ENCODE data around the gene ID2. TPM values are rescaled to one million over a fixed set of nuclear protein-coding genes. Genes with fewer than 3 reads are reported as not detected.

The ID2 gene
- total RNA-seq, 1 donor from 2014 or later = 62.3 TPM

DNA sequence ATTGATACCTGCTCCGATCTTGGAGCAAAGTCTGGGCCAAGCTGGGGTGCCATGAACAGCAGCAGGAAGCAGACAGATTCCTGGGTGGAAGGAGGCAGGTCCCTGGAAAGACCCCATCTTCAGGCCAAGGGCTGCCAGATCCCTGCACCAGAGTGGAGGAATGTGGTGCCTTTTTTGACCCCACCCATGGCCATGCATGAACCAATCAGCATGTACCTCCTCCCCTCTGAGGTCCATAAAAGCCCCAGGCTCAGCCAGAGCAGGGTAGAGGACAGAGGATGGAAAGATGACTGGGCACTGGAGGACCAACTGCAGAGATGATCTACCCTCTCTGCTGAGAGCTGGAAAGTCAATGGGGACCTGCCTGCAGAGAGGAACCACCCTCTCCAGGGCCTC is 34.4 kb upstream of the ID2 start:
- no peak for DNase-seq (ENCODE audit: low spot score)

DNA sequence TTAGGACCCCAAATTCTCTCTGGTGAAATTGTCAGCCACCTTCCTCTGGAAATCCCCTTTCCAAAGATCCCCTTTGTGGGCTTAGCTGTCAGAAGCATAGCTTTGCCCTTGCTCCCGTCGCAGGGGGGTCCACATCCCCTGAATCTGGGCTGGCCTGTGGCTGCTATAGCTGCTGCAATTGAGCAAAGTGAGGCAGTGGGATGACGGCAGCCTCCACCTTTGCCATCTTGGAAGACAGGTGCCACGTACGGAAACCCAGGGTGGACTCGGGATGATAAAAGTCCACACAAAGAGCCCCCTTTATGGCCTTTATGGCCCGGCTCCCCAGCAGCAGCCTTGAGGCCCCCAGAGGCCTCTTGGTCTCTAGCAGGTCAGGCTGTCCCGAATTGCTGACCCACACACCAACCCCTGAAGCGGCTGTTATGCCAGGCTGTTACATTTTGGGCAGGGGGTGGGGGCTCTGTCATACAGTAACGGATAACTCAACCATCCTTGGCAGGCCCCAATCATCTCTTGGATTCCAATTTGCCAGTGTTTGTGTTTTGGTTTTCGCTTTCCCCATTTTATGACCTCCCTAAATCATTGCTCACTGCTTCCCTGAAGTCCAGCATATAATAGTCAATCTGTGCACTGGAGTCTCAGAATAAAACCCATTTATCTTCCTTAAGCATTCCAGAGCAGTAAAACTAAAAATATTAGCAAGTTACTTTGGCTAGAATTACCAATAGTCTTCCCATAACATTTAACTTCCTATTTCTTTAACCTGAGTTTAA is 33.2 kb upstream of the ID2 start:
- DNase-seq (ENCODE audit: low spot score) = no peak

DNA sequence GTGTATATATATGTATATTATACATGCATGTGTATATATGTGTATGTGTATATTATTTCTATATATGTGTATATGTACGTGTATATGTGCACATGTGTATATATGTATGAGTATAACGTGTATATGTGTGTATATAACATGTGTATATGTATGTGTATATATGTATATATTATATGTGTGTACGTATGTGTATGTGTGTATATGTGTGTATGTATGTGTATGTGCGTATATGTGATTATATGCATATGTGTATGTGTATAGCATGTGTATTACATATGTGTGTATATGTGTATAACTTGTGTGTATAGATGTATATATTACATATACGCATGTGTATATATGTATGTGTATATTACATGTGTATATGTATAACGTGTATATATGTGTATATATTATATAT is 32.1 kb upstream of the ID2 start:
- no peak for DNase-seq (ENCODE audit: low spot score)

DNA sequence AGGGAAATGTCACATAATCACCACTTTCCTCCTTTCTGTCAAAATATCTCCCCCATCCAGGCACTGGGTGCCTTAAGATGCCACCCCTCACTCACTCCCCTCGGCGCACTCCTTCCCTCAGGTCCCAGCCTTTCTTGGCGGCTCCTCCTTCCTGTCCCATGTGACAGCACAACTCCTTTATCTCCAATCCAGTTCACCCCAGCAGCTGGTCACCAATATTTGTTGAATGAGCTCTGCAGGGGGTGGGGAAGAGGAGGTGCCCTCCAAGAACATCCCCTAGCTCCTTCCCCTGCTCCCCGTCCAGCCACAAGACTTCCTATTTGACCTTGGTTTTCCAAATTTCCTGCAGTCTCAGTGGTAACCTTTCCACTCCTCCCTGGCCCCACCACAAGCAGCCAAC is 31.6 kb upstream of the ID2 start:
- DNase-seq (ENCODE audit: low spot score) = no peak

DNA sequence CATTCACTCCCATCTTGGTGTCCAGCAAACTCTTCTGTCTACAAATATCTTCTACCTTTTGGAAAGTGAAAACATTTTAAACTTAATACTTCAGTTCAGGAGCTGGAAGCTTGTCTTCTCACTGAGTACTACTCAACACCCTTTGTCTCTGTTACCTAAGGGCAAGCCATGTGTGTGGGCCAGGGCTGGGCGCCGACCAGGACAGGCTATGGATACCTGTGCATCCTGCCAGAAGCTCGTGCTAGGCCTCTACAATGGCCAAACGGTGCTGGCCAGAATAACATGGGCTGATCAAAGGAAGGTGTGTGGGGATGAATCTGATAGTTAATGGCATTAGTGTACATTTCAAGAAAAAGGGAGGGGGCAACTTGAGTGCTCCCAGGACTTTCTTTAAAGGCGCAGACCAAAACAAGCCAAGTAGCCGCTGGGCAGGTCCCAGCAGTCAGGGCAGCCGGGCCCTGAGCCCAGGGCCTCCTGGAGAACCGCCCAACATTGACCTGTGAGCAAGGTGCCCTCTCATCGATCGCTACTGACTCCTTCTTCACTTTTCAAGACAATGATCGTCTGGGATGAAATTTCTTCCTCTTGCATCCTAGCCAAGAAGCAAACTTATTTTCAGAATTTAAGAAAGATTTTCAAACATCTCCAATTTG is 29.0 kb upstream of the ID2 start:
- DNase-seq (ENCODE audit: low spot score) = no peak

DNA sequence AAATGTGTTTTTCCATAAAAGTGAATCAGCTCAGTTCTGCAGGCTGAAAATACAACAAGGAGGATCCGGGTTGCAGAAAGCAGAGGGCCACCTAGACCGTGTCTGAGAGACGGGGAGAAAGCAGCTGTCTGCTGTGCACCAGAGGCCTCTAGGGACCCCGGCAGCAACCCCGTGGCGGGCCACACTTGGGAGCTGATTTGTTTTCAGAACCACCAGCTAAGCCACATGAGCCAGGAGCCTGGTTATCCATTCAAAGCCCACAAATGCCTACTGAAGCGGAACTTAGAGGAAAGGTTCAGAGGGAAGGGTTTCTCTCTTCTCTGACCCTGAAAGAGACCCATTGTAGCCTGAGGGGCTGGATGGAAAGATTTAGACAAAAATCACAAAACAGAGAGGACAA is 28.4 kb upstream of the ID2 start:
- DNase-seq (ENCODE audit: low spot score) = no peak

DNA sequence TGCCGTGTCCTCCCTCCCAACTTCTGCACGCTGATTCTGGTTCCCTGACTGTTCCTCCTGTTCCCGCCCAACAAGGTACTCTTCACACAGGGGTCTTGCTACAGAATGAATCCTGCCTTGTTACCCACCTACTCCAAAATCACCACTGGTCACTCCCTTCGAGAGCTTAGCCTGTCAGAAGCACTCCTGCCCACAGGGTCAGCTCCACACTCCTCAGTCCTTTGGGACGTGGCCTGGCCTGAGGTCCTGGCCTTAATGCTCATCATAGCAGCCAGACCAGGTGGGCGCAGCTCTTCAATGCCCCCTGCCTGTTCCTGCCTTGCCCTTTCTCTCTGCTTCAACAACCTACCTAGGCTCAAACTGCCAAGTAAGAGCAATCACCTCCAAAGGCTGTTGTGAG is 27.8 kb upstream of the ID2 start:
- DNase-seq (ENCODE audit: low spot score) = no peak

DNA sequence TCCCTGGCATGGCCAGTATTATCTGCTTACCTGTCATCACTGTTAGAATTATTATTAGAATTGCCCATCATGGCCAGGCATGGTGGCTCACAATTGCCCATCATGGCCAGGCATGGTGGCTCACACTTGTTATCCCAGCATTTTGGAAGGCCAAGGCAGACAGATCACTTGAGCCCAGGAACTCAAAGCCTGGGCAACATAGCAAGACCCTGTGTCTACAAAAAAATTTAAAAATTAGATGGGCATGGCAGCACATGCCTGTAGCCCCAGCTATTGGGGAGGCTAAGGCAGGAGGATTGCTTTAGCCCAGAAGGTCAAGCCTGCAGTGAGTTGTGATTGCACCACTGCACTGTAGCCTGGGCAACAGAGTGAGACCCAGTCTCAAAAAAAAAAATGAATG is 27.4 kb upstream of the ID2 start:
- no peak for DNase-seq (ENCODE audit: low spot score)

DNA sequence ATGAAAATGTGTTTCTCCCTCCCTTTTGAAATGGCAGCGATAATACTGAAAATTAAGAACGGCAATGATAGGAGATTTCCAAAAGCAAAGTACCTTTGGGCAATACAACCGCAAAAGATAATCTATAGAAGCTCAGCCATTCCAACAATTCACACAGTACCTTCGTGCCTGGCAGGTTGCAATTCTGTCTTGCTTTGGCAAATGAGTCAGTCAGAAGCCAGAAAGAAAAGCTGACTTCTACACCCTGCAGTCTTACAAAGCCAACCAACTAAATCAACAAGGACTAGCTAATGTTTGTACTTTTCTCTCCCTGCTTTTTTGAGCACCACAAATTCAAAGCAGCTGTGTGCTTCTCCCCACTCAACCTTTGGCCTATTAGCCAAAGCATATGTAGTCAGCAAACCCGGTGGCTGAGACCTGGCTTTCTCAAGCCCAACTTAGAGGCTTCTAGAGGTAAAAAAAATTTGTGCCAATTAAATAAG is 25.7 kb upstream of the ID2 start:
- DNase-seq (ENCODE audit: low spot score) = no peak

DNA sequence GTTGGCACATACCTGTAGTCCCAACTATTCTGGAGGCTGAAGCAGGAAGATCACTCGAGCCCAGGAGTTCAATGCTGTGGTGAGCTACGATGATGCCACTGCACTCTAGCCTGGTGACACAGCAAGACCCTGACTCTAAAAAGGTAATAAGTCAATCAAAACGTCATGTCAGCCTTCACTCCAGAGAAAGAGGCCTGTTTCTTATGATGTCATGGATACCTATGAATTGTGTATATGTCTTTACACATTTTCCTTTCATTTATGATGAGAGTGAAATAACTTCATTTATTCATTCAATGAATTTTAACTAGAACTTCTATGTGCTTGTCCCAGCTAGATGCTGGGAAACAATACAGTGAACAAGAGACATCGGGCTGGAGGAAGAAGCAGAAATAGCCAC is 25.0 kb upstream of the ID2 start:
- no peak for DNase-seq (ENCODE audit: low spot score)

DNA sequence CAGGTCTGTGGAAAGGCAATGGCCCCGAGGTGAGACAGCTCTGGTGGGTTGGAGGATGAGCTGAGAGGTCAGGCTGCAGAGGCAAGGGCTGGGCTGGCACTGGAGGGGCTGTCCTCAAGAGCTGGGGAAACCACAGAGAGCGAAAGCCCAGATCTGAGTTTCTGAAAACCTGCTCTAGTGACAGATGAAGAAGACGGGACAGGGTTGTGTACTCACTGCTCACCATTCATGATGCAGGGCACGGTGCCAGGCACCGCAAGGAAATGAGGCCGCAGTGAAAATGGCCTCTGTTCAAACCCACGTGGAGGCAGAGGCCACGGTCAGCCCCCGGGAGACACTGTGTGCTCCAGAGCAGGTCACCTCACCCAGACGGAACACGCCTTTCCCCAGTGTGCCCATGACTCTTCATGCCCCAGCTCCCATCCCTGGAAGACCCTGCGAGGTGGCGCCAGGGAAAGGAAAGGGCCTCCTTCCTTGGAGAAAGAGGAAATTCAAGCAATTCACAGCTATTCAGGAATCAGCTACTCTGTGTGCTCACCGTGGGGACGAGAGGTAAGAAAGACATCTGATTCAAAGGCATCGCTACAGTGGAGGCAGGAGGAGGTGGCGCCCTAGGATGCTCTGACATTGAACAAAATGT is 24.3 kb upstream of the ID2 start:
- no peak for DNase-seq (ENCODE audit: low spot score)

DNA sequence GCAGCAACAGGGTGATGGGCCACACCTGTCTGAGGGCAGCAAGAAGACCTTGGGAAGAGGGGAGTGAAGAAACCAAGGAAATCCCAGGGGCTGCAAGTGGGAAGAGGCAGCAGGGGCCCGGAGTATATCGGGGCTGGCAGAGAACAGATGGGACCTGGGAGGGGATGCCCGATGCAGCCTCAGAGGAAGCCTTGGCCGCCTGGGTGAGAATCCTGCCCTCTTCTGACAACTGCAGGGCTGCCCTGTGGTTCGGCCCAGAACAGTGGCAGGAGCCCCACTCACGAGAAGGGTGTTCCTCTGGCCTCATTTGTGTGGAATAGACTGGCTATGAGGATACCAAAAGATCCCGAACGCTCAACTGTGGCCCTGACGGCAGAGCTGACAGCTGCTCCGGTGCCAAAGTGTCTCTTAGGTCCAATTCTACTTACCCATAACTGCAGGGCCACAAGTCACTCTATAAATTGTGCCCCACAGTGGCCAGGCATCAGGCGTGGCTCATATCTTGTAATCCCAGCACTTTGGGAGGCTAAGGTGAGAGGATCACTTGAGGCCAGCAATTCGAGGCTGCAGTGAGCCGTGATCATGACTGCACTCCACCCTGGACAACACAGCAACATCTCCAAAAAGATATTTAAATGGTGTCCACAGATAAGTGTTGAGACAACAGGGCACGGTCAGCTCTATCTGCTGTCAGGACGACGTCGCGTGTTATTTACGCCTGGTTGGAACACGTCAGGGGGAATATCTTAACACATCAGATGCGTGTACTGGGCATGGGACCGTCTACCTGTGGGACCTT is 23.6 kb upstream of the ID2 start:
- no peak for DNase-seq (ENCODE audit: low spot score)

DNA sequence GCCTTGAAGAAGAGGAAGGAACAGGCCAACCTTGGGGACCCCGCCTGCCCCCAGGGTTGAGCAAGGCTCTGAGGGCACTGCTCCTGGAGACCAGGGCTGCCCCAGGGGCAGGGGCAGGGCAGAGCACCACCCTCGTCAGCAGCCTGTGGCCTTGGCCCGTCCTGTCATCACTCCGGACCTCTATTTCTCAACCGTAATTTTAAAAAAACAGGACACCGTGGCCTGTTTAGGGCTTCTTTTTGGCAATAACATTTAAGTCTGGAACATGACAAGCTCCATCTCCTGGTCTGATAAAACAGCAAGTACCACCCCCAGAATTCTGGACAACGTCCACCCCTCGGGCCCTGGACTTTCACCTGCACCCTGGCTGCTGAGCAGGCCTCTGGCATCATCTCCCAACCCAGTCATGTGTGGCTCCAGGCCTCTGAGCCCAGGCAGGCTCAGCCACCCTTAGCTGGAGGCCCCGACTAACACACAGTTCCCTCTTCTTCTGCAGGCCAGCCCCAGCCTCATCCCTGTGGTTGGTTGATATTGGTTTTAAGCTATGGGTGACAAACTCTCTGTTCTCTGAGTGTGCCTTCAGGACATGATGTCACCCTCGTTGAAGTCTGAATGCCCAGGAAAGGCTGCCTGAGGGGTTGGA is 22.6 kb upstream of the ID2 start:
- DNase-seq (ENCODE audit: low spot score) = no peak

DNA sequence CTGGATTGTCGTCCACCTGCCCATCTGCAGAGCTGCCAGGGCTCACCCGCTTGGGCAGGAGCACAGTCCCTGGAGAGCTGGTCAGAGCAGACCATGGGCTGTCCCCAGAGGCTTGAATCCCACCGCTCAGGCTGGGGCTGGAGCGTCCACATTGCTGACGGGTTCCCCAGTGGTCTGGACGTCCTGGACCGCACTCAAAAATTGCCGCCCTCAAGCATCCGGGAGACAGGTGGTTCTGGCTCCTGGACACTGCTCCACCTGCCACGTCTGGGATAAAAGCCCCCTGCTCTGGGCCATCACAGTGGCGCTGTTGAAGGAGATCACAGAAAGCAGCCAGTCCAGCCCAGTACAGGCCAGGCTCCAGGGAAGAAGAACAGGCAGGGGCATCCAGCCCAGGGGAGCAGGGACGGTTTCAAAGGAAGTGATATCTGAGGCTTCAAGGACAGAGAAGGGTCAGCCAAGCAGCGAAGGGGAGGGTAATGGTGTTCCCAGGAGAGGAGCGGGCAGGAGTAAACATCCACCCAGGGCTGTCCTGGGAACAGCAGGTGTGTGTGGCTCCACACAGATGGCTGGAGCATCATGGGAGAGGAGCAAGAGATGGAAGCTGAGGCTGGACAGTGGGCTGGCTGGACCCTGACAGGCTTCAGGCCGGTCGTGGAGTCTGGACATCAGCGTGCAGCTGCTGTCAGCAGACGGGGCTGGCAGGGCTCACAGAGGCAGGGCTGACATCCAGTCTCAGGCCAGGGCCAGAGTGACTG is 21.9 kb upstream of the ID2 start:
- no peak for DNase-seq (ENCODE audit: low spot score)

DNA sequence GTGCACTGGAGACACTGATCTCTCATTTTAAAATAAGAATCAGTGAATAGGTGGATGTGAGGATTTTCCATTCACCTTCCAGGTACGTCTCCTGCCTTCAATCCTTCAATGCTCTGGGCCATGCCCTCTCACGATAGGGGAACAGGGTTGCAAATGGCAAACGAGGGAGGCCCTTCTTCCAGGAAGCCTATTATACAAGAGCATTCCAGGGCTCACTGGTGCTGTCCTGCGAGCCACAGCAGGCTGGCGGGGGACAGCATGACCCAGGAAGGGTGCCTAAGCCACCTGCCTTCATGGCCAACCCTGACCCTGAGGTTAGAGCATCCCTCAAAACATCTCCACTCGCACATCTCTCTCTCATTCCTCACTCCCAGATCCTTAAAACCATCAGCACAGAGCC is 20.6 kb upstream of the ID2 start:
- no peak for DNase-seq (ENCODE audit: low spot score)

DNA sequence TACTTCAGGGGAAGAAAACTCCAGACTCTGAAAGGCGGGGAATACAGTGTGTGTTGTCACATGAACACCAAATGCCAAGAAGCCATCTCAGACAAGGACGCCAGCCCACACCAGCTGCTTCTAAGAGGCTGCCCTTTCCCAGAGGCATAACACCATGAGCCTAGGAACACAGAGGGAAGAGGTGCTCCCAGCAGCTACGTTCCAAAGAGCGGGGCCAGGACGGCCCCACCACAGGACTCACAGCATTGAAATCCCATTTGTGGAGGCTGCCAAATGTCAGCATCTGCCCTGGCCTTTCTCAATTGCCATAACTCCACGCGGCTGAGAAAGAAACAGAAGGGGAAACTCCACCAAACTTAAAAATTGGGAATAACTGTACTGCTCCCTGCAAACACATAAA is 20.1 kb upstream of the ID2 start:
- DNase-seq (ENCODE audit: low spot score) = no peak

DNA sequence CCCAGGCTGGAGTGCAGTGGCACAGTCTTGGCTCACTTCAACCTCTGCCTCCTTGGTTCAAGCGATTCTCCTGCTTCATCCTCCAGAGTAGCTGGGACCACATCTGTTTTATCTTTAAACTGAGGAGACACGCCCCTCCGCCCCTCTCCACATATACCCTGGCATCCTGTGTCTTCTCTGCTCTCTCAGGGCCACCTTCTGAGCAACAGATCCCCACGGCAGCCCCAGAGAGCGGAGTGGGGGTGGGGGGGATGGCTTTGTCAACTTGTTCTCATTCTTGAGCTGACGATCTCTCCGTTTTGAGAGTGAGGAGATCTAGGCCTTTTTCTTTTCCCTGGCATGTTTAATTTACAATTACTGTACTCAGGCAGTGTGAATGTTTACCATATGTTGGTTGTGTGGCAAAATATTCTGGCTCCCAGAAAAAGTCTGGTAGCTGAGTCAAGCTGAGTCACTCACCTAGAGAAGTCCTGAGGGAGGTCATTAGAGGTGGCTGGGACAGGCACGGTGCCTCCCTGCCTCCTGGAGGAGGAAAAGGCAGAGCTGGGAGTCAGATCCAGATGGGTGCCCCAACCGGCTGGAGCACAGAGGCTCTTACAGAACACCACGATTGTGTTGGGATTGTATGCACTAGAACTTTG is 19.5 kb upstream of the ID2 start:
- no peak for DNase-seq (ENCODE audit: low spot score)

DNA sequence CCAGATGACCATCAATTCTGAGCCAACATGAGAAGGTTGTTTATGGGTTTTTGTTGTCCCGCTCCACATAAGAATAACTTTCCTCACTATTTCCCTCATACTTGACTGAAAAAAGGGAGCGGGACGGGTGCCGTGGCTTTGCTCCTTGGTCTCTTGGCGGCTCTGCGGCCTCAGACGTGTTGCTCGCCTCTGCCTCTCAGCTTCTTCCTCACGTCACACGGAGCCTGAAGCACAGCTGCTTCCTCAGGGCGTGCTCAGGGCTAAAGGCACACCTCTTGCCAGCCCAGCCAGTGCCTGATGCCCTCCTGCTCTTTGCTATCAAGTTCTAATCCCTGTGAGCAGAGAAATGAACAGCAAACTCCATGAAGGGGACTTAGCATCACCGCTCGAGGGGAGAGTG is 17.9 kb upstream of the ID2 start:
- DNase-seq (ENCODE audit: low spot score) = no peak

DNA sequence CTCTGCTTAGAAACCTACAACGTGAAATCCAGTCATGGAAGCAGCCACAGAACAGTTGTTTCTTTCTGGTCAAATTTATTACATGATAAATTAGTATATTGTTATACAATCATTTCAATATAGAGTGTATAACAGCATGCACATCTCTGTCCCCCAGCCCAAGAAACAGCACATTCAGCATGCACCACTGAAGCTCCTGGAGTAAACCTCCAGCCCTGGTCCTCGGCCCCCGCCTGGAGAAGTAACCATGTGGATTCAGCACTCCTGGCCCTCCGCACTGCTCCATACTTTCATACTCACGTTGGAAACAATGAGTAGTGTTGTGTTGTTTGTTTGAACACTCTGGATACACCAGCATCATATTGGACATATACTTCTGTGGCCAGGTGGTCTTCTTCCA is 15.3 kb upstream of the ID2 start:
- DNase-seq (ENCODE audit: low spot score) = no peak

DNA sequence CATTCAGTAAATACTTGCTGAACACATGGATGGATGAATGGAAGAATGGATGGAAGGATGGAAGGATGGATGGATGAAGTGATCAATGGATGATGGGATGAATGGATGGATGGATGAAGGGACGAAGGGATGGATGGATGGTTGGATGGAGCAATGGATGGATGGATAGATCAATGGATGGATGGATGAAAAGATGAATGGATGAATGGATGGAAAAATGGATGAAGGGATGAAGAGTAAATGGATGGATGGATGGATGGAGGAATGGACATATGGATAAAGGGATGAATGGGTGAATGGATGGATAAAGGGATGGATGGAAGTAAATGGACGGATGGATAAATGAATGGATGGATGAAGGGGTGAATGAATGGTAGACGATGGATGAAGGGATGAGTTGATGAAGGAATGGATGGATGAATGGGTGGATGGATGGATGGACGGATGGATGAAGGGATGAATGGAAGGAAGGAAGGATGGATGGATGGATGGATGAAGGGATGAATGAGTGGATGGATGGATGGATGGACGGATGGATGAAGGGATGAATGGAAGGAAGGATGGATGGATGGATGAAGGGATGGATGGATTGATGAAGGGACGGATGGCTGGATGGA is 13.9 kb upstream of the ID2 start:
- DNase-seq (ENCODE audit: low spot score) = no peak
